Subcutaneous abdominal adipose tissue (tissue), 5 donors: ENCODE data around the gene ZNF410.

Source experiments
- H3K27ac ChIP-seq: one replicate; pipeline ENCODE4 v1.7.0; 2013; ENCODE audit warnings: low read depth, mild to moderate bottlenecking, inconsistent platforms, low read length, moderate library complexity
- H3K27me3 ChIP-seq, 5 donors: one replicate each; pipeline ENCODE4 v1.7.0; 2013; ENCODE audit warnings: low read length in 5 of 5, inconsistent platforms in 1 of 5; ENCODE audit not compliant: control insufficient read depth in 5 of 5, insufficient read depth in 4 of 5
- H3K36me3 ChIP-seq, 5 donors: one replicate each; pipeline ENCODE4 v1.7.0; 2013; ENCODE audit warnings: low read length in 5 of 5; ENCODE audit not compliant: control insufficient read depth in 5 of 5, insufficient read depth in 5 of 5
- H3K4me1 ChIP-seq, 5 donors: one replicate each; pipeline ENCODE4 v1.7.0; 2013; ENCODE audit warnings: low read length in 5 of 5, mild to moderate bottlenecking in 3 of 5, moderate library complexity in 1 of 5; ENCODE audit not compliant: control insufficient read depth in 5 of 5, insufficient read depth in 5 of 5
- H3K4me3 ChIP-seq, 5 donors: one replicate each; pipeline ENCODE4 v1.7.0; 2013; ENCODE audit warnings: low read length in 5 of 5, low read depth in 1 of 5
- H3K9ac ChIP-seq, 5 donors: one replicate each; pipeline ENCODE4 v1.7.0; 2013; ENCODE audit warnings: low read length in 5 of 5, mild to moderate bottlenecking in 4 of 5, moderate library complexity in 3 of 5
- H3K9me3 ChIP-seq, 5 donors: one replicate each; pipeline ENCODE4 v1.7.0; 2013; ENCODE audit warnings: low read length in 5 of 5; ENCODE audit not compliant: control insufficient read depth in 5 of 5
- donor health status: healthy.
- donor health status: healthy.
- donor health status: healthy.
- donor health status: healthy.
- donor health status: healthy.

The ZNF410 gene

GRCh38 chr14:73973497-73973896 is 86.8 kb downstream of the ZNF410 start:
- no peak overlapping the region for H3K4me3 ChIP-seq
- H3K27me3 ChIP-seq: no peaks in the 10 kb centered on the region
- H3K27ac ChIP-seq: no peak overlapping the region
- no peak overlapping the region for H3K9ac ChIP-seq
- H3K36me3 ChIP-seq: peaks cover 22 to 58% (median 45%) of the 10 kb centered on the region in 5 donors
- H3K9me3 ChIP-seq: no peaks in the 10 kb centered on the region
- no peaks in the 10 kb centered on the region for H3K4me1 ChIP-seq

- peaks cover 14 to 41% (median 30%) of the 10 kb centered on the region in 5 donors for H3K36me3 ChIP-seq
- H3K9ac ChIP-seq: no peak overlapping the region
- H3K4me1 ChIP-seq: no peaks in the 10 kb centered on the region
- no peaks in the 10 kb centered on the region for H3K9me3 ChIP-seq
- no peak overlapping the region for H3K4me3 ChIP-seq
- no peak overlapping the region for H3K27ac ChIP-seq
- H3K27me3 ChIP-seq: no peaks in the 10 kb centered on the region
These were observed 89.5 kb downstream of the ZNF410 start for GRCh38 chr14:73976125-73976524.

GRCh38 chr14:73977896-73978295 is 91.2 kb downstream of the ZNF410 start:
- Histone ChIP-seq H3K27ac (no peak overlapping the region), H3K9me3 (no peaks in the 10 kb centered on the region), H3K4me3 (no peak overlapping the region), H3K4me1 (no peaks in the 10 kb centered on the region), H3K27me3 (no peaks in the 10 kb centered on the region), H3K9ac (no peak overlapping the region), H3K36me3 (peaks cover 14 to 32% (median 22%) of the 10 kb centered on the region in 5 donors)
